Esophagus muscularis mucosa (tissue), 4 donors: ENCODE results near the gene RRP12. TPM values are rescaled to one million over a fixed set of nuclear protein-coding genes. Genes with fewer than 3 reads are reported as not detected.
"Not testable (repeated sequence)": the region's sequence is repeated elsewhere in the genome, so short reads cannot be mapped to it uniquely, and the experiment has no call there.

Source experiments
- DNase-seq: peaks from one replicate; pipeline ENCODE4 v3.0.0-alpha.2; 2017; ENCODE audit errors: extremely low spot score
- H3K27ac ChIP-seq, 4 donors: fragments of 200-600 bp; sonication (generic); replicated peaks in 1 of 4; 1 replicate in 3 of 4; 2 replicates in 1 of 4; pipeline ENCODE4 v1.5.1; 2016 to 2019; ENCODE audit warnings: mild to moderate bottlenecking in 1 of 4
- H3K27me3 ChIP-seq, 4 donors: fragments of 200-600 bp; sonication (generic); one replicate each; pipeline versions ENCODE4 v1.5.1 to v1.6.0; 2016 to 2019
- H3K36me3 ChIP-seq, 4 donors: fragments of 200-600 bp; sonication (generic); one replicate each; pipeline ENCODE4 v1.5.1; 2016 to 2019
- H3K4me1 ChIP-seq, 4 donors: fragments of 200-600 bp; sonication (generic); one replicate each; pipeline ENCODE4 v1.5.1; 2016 to 2019
- H3K4me3 ChIP-seq, 4 donors: fragments of 200-600 bp; sonication (generic); 1 replicate in 2 of 4; 2 replicates in 2 of 4; pipeline ENCODE4 v1.5.1; 2016 to 2019; ENCODE audit warnings: mild to moderate bottlenecking in 4 of 4, moderate library complexity in 1 of 4
- H3K9me3 ChIP-seq, 4 donors: fragments of 200-600 bp; sonication (generic); 1 replicate in 3 of 4; 2 replicates in 1 of 4; pipeline ENCODE4 v1.5.1; 2016 to 2019
- CTCF ChIP-seq, 3 experiments: fragments of 200-600 bp in 2 of 3; fragments of 450-650 bp in 1 of 3; sonication (generic) in 2 of 3; IDR thresholded peaks; one replicate each; pipeline ENCODE4 v1.5.1; 2017 to 2019; ENCODE audit warnings: antibody characterized with exemption in 3 of 3, mild to moderate bottlenecking in 2 of 3, moderate library complexity in 1 of 3
- EP300 ChIP-seq: sonication (generic); formaldehyde crosslinking; IDR thresholded peaks from one replicate; pipeline ENCODE4 v1.6.1; 2017; ENCODE audit warnings: antibody characterized with exemption
- POLR2A ChIP-seq: fragments of 450-650 bp; IDR thresholded peaks from one replicate; pipeline ENCODE4 v1.6.1; 2017; ENCODE audit warnings: antibody characterized with exemption, moderate library complexity, mild to moderate bottlenecking, low read depth
- POLR2AphosphoS5 ChIP-seq, 2 donors: sonication (generic); formaldehyde crosslinking; IDR thresholded peaks; one replicate each; pipeline ENCODE4 v1.6.1; 2017; ENCODE audit warnings: antibody characterized with exemption in 2 of 2
- WGBS: methylation state at CpG from one replicate; pipeline ENCODE4 v1.1.5; 2018; 5-methylcytosine and 5-hydroxymethylcytosine counted together
- intact Hi-C: fragments of 100-400 bp; cut with DNase I; formaldehyde crosslinking; loops from one replicate; pipeline ENCODE4 v1.15.1; 2023
- total RNA-seq, 4 donors: library from RNA; depleted of rRNA; stranded (reverse); fragments of >200 nt; gene quantifications; one replicate each; pipeline versions ENCODE4 v1.1.0 to v1.2.1, GENCODE V29; 2016

Gene RRP12
- total RNA-seq, 4 donors from 2014 or later = 7.1 to 20.0 (median 12.1) TPM

DNA sequence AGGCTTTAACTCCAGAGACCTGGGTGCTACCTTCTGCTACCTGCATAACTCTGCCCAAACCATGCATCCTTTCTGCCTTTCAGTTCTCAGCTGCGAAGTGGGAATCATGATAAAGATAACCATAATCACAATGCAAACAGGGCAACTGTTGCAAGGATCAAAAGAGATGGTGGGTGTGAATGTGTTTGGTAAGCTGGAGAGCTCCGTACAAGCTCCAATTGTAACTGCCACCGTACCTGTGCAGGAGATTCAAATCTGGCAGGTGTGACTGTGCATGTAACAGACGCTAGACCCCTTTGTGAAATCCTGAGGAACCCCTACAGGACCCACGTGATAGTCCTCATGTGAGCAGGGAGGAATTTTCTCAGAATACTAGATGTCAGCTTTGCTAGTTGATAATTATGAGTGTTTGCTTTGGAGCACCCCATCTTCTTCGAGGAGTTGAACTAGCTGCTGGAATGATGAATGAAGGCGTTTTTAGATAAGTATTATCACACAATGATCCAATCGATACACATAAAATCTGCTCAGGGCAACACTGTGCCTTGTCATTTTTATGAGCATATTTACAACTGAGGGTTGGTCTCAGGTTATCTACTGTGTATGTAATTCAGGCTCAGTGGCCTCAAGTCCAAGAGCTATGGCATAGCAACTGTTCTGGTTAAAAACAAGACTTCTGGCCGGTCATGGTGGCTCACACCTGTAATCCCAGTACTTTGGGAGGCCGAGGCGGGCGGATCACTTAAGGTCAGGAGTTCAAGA lies 51.2 kb downstream of the RRP12 start:
- Histone ChIP-seq H3K27me3 (no peaks in the 10 kb centered on the region), H3K9me3 (no peaks in the 10 kb centered on the region), H3K4me1 (no peaks in the 10 kb centered on the region), H3K4me3 (no peak overlapping the region), H3K27ac (no peak overlapping the region), H3K36me3 (peaks cover 0 to 13% (median 0%) of the 10 kb centered on the region in 4 donors)
- TF ChIP-seq POLR2A (no peak), CTCF (IDR thresholded peaks at IDR 0.05) (no peak), POLR2AphosphoS5 (IDR thresholded peaks at IDR 0.05) (no peak), EP300 (no peak)
- intact Hi-C loops = no loop called here
- DNase-seq = no peak
- WGBS = 94% methylated on average over 12 of the region's 12 CpGs

DNA sequence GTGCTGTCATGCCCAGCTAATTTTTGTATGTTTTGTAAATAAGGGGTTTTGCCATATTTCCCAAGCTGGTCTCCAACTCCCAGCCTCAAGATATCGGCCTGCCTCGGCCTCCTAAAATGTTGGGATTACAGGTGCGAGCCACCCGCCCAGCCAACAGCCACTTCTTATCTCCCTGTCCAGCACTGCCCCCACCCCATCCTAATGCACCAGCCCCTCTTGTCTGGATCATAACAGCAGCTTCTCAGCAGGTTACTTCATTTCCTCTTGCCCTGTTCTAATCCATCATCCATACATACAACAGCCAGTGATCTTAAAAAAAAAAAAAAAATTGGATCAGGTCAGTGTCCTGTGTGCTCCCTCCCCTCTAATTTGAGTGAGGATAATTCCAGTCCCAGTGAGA lies 53.8 kb downstream of the RRP12 start:
- intact Hi-C loops = no loop called here
- 94% methylated on average over 4 of the region's 4 CpGs for WGBS
- Histone ChIP-seq H3K9me3 (no peaks in the 10 kb centered on the region), H3K27me3 (no peaks in the 10 kb centered on the region), H3K4me1 (no peaks in the 10 kb centered on the region), H3K27ac (no peak overlapping the region), H3K36me3 (peaks cover 0 to 7% (median 0%) of the 10 kb centered on the region in 4 donors), H3K4me3 (no peak overlapping the region)
- no peak for DNase-seq
- TF ChIP-seq POLR2A = no peak
- no peak for TF ChIP-seq EP300
- no peak for TF ChIP-seq CTCF (IDR thresholded peaks at IDR 0.05)
- TF ChIP-seq POLR2AphosphoS5 (IDR thresholded peaks at IDR 0.05) = no peak

GRCh38 chr10:97343664-97344063 lies 57.5 kb downstream of the RRP12 start:
- H3K9me3 ChIP-seq, H3K36me3 ChIP-seq, H3K4me3 ChIP-seq, H3K4me1 ChIP-seq, H3K27me3 ChIP-seq, H3K27ac ChIP-seq, DNase-seq, intact Hi-C loops: not testable (repeated sequence)
- WGBS = 88% methylated on average over 6 of the region's 6 CpGs

- no peak for TF ChIP-seq CTCF (IDR thresholded peaks at IDR 0.05)
- TF ChIP-seq POLR2A = no peak
- no peak for TF ChIP-seq POLR2AphosphoS5 (IDR thresholded peaks at IDR 0.05)
- WGBS = 85% methylated on average over 2 of the region's 2 CpGs
- intact Hi-C loops = no loop called here
- Histone ChIP-seq H3K36me3 (no peaks in the 10 kb centered on the region), H3K9me3 (no peaks in the 10 kb centered on the region), H3K4me3 (no peak overlapping the region), H3K27ac (no peak overlapping the region), H3K4me1 (peaks cover 11 to 18% (median 15%) of the 10 kb centered on the region in 4 donors), H3K27me3 (no peaks in the 10 kb centered on the region)
- no peak for DNase-seq
Measured at GRCh38 chr10:97341416-97341815, 59.7 kb downstream of the RRP12 start.

DNA sequence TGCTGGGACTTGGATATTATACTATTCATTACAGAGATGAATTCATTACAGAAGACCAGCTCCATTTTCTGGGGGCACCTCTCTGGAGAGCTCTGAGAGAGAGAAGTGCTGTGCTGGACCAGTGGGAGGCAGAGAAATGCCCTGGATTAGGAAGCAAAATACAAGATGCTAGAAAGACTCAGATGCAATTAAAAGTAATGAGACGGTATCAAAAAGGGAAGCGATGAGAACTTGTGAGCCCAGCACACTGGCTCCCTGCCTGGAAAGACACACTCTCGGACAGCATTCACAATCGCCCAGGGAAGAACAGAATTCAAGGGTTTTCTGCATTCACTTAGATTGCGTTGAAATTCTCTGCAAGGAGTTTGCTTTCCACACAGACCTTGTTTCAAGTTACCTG lies 63.1 kb downstream of the RRP12 start:
- intact Hi-C loops = no loop called here
- no peaks in the 10 kb centered on the region for H3K27me3 ChIP-seq
- no peaks in the 10 kb centered on the region for H3K36me3 ChIP-seq
- H3K4me1 ChIP-seq = peaks cover 22 to 38% (median 36%) of the 10 kb centered on the region in 4 donors
- peak overlapping the region in 3 of 4 donors; percentile 12 to 58 (median 30) for H3K27ac ChIP-seq
- no peaks in the 10 kb centered on the region for H3K9me3 ChIP-seq
- DNase-seq = no peak
- H3K4me3 ChIP-seq = peak overlapping the region in 1 of 4 donors; percentile 13
- 34% methylated on average over 5 of the region's 5 CpGs for WGBS
- no peak for TF ChIP-seq CTCF (IDR thresholded peaks at IDR 0.05)
- no peak for TF ChIP-seq POLR2A
- no peak for TF ChIP-seq EP300
- no peak for TF ChIP-seq POLR2AphosphoS5 (IDR thresholded peaks at IDR 0.05)
